Stimulated activated CD8-positive, alpha-beta memory T cell treated with anti-CD3 and anti-CD28 coated beads, Interleukin-12 subunit alpha, Interleukin-12 subunit beta, amount 100 ng/mL, for 4 hours (primary cell): ENCODE results near the gene ZNF668.

Experiments
- DNase-seq: peaks from one replicate; pipeline ENCODE4 v3.0.0-alpha.2; 2020; ENCODE audit warnings: low read depth

The ZNF668 gene

GRCh38 chr16:31081428-31082351 is 7.7 kb upstream of the ZNF668 start:
- DNase-seq = no peak

GRCh38 chr16:31080756-31081419 is 6.8 kb upstream of the ZNF668 start:
- DNase-seq = no peak

GRCh38 chr16:31080035-31080629 is 6.1 kb upstream of the ZNF668 start:
- no peak for DNase-seq

GRCh38 chr16:31079342-31079944 is 5.4 kb upstream of the ZNF668 start:
- DNase-seq = no peak

GRCh38 chr16:31078597-31079341 is 4.7 kb upstream of the ZNF668 start:
- DNase-seq = no peak

- no peak for DNase-seq
Measured at GRCh38 chr16:31077592-31078396, 3.8 kb upstream of the ZNF668 start.

GRCh38 chr16:31077024-31077423 is 3.0 kb upstream of the ZNF668 start:
- no peak for DNase-seq

- DNase-seq = no peak
Measured at GRCh38 chr16:31076319-31076718, 2.3 kb upstream of the ZNF668 start.

GRCh38 chr16:31074814-31075183 is 759 bp upstream of the ZNF668 start:
- no peak for DNase-seq

- peak; percentile 79 for DNase-seq
Measured at GRCh38 chr16:31073142-31073969, 684 bp downstream of the ZNF668 start.

GRCh38 chr16:31072540-31073141 is 1.4 kb downstream of the ZNF668 start:
- DNase-seq = peak; percentile 17

GRCh38 chr16:31071861-31072260 is 2.2 kb downstream of the ZNF668 start:
- no peak for DNase-seq

GRCh38 chr16:31067342-31067741 is 6.7 kb downstream of the ZNF668 start:
- no peak for DNase-seq

GRCh38 chr16:31064882-31065461 is 9.1 kb downstream of the ZNF668 start:
- no peak for DNase-seq

- DNase-seq = peak; percentile 10
Measured at GRCh38 chr16:31063843-31064611, 10.0 kb downstream of the ZNF668 start.

- DNase-seq = no peak
Measured at GRCh38 chr16:31063495-31063842, 10.6 kb downstream of the ZNF668 start.

GRCh38 chr16:31061813-31062440 is 12.1 kb downstream of the ZNF668 start:
- DNase-seq = no peak
